GM20000 (cell line): ENCODE measurements around the gene SNX5.

Experiments used
- DNase-seq: peaks from one replicate; pipeline ENCODE4 v3.0.0; 2012; ENCODE audit warnings: low spot score
- TF ChIP-seq, protein P1 (sequence below): IDR thresholded peaks from 2 replicates; pipeline ENCODE4 v1.5.1; 2012; ENCODE audit warnings: mild to moderate bottlenecking, control low read depth; ENCODE audit errors: extremely low read depth, missing control alignments

Gene SNX5

DNA sequence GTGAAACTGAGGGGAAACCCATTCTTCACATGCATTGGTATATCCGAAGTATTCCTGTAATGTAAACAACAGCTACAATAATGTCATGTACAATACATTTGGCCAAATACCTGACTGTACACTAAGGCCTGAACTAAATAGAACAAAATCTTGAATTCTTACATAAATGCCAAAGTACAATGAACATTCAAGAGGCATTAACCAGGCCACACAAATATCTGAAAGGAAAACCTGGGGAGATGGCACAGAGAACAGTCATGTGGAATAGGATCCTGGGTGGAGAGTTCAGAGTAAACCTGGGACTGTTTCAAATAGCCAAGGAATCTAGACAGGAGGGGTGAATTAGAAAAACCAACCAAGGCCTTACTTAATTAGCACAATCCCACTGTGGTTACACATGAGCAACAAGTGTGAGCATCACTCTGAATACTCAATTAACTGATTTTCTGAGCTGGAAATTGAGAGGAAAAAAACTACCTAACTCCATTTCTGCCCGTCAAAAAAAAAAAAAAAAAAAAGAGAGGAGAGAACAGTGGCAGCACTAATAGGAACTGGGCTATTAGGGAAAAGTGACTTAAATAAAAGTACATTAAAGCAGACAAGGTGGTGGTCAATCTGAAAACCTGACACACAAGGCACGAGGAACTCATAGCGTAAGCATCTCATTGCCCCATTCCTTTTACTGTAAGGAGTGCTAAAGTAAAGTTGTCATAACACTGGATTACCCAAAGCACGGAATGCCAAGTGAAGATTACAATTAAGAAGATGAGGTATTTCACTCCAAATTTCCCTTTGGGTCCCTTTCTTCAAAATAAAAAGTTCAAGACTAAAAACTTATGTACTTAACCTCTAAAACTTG is 10.9 kb downstream of the SNX5 start:
- TF ChIP-seq, protein P1, sequence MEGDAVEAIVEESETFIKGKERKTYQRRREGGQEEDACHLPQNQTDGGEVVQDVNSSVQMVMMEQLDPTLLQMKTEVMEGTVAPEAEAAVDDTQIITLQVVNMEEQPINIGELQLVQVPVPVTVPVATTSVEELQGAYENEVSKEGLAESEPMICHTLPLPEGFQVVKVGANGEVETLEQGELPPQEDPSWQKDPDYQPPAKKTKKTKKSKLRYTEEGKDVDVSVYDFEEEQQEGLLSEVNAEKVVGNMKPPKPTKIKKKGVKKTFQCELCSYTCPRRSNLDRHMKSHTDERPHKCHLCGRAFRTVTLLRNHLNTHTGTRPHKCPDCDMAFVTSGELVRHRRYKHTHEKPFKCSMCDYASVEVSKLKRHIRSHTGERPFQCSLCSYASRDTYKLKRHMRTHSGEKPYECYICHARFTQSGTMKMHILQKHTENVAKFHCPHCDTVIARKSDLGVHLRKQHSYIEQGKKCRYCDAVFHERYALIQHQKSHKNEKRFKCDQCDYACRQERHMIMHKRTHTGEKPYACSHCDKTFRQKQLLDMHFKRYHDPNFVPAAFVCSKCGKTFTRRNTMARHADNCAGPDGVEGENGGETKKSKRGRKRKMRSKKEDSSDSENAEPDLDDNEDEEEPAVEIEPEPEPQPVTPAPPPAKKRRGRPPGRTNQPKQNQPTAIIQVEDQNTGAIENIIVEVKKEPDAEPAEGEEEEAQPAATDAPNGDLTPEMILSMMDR = no peak
- no peak for DNase-seq

DNA sequence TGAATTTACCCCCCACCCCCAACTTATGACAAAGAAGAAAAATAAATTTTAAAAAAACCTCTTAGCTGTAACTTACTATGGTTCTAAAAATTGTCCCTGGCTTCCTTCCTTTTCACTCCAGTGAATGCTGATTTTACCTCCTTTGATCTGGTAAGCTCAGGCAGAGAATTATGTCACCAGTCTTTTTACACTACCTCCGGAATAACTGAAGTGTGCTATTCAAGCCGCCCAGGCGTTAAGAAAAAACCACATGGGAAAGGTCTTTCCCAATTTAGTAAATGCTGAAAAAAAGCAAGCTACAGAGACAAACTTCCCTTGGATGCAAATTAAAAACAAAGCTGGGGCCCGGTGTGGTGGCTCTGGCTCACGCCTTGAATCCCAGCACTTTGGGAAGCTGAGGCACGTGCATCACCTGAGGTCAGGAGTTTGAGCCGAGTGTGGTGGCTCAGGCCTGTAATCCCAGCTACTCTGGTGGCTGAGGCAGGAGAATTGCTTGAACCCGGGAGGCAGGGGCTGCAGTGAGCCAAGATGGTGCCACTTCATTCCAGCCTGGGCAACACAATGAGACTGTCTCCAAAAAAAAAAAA is 12.4 kb downstream of the SNX5 start:
- TF ChIP-seq, protein P1 = no peak
- no peak for DNase-seq

DNA sequence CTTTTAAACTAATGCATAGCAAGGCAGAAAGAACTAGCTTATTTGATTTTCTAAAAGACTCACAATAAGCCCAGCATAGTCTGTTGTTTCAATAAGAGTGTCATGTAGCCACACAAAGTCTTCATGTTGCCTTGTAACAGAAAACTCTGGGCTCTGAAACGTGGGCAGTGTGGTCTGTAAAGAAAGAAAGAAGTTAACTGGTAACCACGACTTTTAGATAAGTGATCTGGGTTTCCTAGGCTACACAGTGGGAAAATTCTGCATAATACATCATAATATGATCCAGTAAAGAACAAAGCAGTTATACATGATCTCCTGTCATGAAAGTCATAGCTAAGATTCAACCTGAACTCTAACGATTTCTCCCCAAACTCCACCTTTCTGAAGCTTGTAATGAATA is 13.3 kb downstream of the SNX5 start:
- DNase-seq = no peak
- TF ChIP-seq, protein P1 = no peak

DNA sequence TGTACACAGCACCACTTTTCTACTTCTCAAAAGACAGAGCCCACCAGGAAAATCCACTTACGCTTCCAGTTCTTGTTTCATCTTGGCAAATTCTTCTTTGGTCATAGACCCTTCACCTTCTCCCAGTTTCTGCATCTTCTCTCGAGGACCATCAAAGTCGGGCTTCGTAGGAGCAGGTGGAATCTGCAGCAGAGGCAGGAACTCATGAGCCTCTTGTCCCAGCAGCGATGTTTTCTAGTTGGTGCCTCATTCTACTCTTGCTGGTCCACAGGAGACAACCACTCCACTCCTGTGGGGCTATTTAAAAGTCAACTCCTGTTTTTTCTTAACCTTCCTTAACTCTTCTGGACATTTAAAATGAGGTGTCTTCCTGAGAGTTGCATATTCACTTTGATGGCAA is 14.7 kb downstream of the SNX5 start:
- no peak for DNase-seq
- TF ChIP-seq, protein P1 = no peak

DNA sequence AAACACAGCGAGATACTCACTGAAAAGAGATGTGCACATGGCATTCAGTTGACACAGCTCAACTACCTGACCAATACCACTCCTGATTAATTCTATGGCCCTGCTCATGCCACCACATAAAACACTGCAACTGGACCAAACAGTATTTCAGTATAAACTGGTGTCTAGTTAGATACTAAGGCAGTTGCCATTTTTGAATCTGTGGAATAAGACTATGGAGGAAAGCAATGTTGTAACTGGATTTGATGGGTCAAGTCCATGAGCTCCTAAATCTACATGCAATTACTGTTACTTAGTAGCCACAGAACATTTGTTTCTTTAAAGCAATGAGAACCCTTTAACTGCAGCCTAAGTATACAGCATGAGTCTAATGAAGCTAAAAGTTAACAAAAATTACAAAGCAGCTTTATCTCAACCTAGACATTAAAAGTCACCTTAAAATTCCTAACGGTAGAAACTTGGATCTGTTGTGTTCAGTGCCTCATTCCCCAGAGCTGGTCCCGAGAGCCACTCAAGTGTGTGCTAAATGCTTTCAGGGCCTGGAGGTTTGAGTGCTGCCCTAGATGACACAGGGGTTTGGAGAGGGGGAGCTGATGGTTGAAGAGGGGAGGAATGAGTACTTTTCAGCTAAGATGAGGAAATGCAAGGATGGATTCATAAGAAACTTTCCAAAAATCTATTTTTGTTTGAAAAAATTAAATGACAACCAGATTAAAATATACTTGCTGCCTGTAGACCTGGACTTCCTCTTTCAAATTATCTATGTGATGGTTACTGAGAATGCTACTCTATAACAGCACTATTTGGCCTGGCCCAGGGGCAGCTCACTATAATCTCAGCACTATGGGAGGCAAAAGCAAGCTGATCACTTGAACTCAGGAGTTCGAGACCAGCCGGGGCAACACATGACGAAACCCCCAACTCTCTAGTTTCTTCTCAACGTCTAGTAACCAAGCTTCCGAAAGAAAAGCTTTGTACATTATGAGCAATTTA is 15.6 kb downstream of the SNX5 start:
- DNase-seq = no peak

DNA sequence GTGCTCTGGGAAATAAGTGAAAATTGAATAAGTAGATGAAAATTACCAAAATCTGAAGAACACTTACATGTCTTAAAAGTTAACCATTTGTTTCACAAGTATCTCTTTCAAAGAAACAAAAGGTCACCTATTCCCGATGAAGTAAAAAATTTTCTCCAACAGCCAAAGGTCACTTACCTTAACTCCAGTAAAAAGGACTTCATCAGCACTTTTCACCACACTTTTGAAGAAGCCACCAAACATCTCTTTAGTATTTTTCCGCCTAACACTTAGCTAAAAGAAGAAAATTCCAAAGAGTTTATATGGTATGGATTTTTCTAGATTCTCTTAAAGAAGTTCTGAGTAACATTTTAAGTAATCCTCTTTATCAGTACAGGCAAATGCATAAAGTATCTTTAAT is 17.3 kb downstream of the SNX5 start:
- no peak for DNase-seq
- TF ChIP-seq, protein P1 = no peak

More for the DNA sequence above, 15.6 kb downstream of the SNX5 start:
- TF ChIP-seq, protein P1 = no peak
